Measurements from ENCODE around the gene PEMT.

DNA sequence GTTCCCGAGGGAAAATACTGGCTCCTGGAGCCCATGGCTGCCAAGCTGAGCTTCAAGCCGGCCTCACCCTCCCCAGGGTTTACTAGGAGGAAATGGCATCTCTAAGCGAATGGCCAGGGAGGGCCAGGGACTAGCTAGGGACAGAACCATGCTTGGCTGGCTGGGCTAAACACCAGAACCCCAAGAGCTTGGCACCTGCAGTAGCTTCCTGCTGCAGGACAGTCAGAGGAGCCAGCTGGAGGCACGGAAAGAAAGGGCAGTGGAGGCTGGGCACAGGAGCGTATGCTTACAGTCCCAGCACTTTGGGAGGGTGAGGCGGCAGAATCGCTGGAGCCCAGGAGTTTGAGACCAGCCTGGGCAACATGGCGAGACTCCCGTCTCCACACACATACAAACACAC lies 33.7 kb downstream of the PEMT start:
- TF ChIP-seq, protein P1, sequence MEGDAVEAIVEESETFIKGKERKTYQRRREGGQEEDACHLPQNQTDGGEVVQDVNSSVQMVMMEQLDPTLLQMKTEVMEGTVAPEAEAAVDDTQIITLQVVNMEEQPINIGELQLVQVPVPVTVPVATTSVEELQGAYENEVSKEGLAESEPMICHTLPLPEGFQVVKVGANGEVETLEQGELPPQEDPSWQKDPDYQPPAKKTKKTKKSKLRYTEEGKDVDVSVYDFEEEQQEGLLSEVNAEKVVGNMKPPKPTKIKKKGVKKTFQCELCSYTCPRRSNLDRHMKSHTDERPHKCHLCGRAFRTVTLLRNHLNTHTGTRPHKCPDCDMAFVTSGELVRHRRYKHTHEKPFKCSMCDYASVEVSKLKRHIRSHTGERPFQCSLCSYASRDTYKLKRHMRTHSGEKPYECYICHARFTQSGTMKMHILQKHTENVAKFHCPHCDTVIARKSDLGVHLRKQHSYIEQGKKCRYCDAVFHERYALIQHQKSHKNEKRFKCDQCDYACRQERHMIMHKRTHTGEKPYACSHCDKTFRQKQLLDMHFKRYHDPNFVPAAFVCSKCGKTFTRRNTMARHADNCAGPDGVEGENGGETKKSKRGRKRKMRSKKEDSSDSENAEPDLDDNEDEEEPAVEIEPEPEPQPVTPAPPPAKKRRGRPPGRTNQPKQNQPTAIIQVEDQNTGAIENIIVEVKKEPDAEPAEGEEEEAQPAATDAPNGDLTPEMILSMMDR (IDR thresholded peaks at IDR 0.05; ENCODE audit: low read length) = no peak
- TF ChIP-seq EZH2 (optimal IDR thresholded peaks at IDR 0.05; ENCODE audit: low read depth, low read length) (no peak), EZH2phosphoT487 (IDR thresholded peaks at IDR 0.05; ENCODE audit: low read length) (no peak)

Measured in MM.1S (cell line).